Natural killer cell treated with Interleukin-12 subunit alpha and Interleukin-12 subunit beta and Interleukin-15 and Interleukin-18, amount 100 ng/mL, for 72 hours (primary cell): ENCODE data around the gene SIRPA. TPM values are rescaled to one million over a fixed set of nuclear protein-coding genes. Genes with fewer than 3 reads are reported as not detected.
"Not testable (repeated sequence)": the region's sequence is repeated elsewhere in the genome, so short reads cannot be mapped to it uniquely, and the experiment has no call there.

ENCODE experiments used
- ATAC-seq, 2 donors: fragments of 150-1000 bp; cut with Tn5 transposase in 1 of 2; sonication (Bioruptor Pico), chemical (Tn5 transposase) in 1 of 2; 2 replicates each; pipeline ENCODE4 v1.10.0; 2021
- DNase-seq: peaks from one replicate; pipeline ENCODE4 v3.0.0; 2022; ENCODE audit warnings: low spot score
- H3K27ac Mint-ChIP-seq, 2 donors: 1 replicate in 1 of 2; 2 replicates in 1 of 2; pipeline ENCODE4 v1.8.0; 2022; ENCODE audit warnings: mixed read lengths in 2 of 2, mild to moderate bottlenecking in 1 of 2, moderate library complexity in 1 of 2
- H3K27me3 Mint-ChIP-seq, 2 donors: 1 replicate in 1 of 2; 2 replicates in 1 of 2; pipeline ENCODE4 v1.8.0; 2022; ENCODE audit warnings: mixed read lengths in 2 of 2
- H3K36me3 Mint-ChIP-seq: one replicate; pipeline ENCODE4 v1.8.0; 2022; ENCODE audit warnings: mixed read lengths
- H3K4me1 Mint-ChIP-seq, 2 donors: 1 replicate in 1 of 2; 2 replicates in 1 of 2; pipeline ENCODE4 v1.8.0; 2022; ENCODE audit warnings: low read depth in 2 of 2, mixed read lengths in 2 of 2, mild to moderate bottlenecking in 1 of 2
- H3K4me3 Mint-ChIP-seq: one replicate; pipeline ENCODE4 v1.8.0; 2022; ENCODE audit warnings: mixed read lengths
- H3K9me3 Mint-ChIP-seq: 2 replicates; pipeline ENCODE4 v1.8.0; 2022; ENCODE audit warnings: mixed read lengths
- total RNA-seq, 2 donors: library from RNA; stranded (reverse); gene quantifications; one replicate each; pipeline ENCODE4 v1.2.3, GENCODE V29; 2022

The SIRPA gene
- total RNA-seq, 2 donors from 2014 or later = 0.14 to 1.0 TPM

GRCh38 chr20:1912646-1913045 lies 17.4 kb downstream of the SIRPA start:
- ATAC-seq (no peak), DNase-seq (no peak)
- H3K9me3 Mint-ChIP-seq = no peaks in the 10 kb centered on the region
- H3K27me3 Mint-ChIP-seq = peaks cover 8 to 11% of the 10 kb centered on the region in 2 donors
- H3K36me3 Mint-ChIP-seq = no peaks in the 10 kb centered on the region
- H3K4me1 Mint-ChIP-seq = peaks cover 0 to 2% of the 10 kb centered on the region in 2 donors
- H3K4me3 Mint-ChIP-seq = no peak overlapping the region
- no peak overlapping the region for H3K27ac Mint-ChIP-seq

GRCh38 chr20:1915233-1915632 lies 20.0 kb downstream of the SIRPA start:
- not testable (repeated sequence) for H3K4me3 Mint-ChIP-seq, H3K27ac Mint-ChIP-seq, H3K9me3 Mint-ChIP-seq, H3K27me3 Mint-ChIP-seq, DNase-seq, H3K36me3 Mint-ChIP-seq, ATAC-seq, H3K4me1 Mint-ChIP-seq

- H3K36me3 Mint-ChIP-seq = no peaks in the 10 kb centered on the region
- no peak overlapping the region for H3K4me3 Mint-ChIP-seq
- H3K9me3 Mint-ChIP-seq = no peaks in the 10 kb centered on the region
- ATAC-seq = no peak
- H3K4me1 Mint-ChIP-seq = no peaks in the 10 kb centered on the region
- no peak overlapping the region for H3K27ac Mint-ChIP-seq
- no peaks in the 10 kb centered on the region for H3K27me3 Mint-ChIP-seq
- no peak for DNase-seq
Observed at GRCh38 chr20:1915725-1916124, 20.5 kb downstream of the SIRPA start.

- DNase-seq = no peak
- no peaks in the 10 kb centered on the region for H3K27me3 Mint-ChIP-seq
- no peak overlapping the region for H3K4me3 Mint-ChIP-seq
- H3K36me3 Mint-ChIP-seq = no peaks in the 10 kb centered on the region
- no peak overlapping the region for H3K27ac Mint-ChIP-seq
- ATAC-seq = no peak
- H3K9me3 Mint-ChIP-seq = no peaks in the 10 kb centered on the region
- no peaks in the 10 kb centered on the region for H3K4me1 Mint-ChIP-seq
Observed at GRCh38 chr20:1917786-1918185, 22.6 kb downstream of the SIRPA start.

GRCh38 chr20:1918491-1919165 lies 23.4 kb downstream of the SIRPA start:
- Mint-ChIP-seq H3K4me3 (no peak overlapping the region), H3K9me3 (no peaks in the 10 kb centered on the region), H3K27me3 (no peaks in the 10 kb centered on the region), H3K27ac (no peak overlapping the region), H3K36me3 (no peaks in the 10 kb centered on the region), H3K4me1 (no peaks in the 10 kb centered on the region)
- DNase-seq (no peak), ATAC-seq (no peak)

GRCh38 chr20:1920252-1920651 lies 25.0 kb downstream of the SIRPA start:
- no peaks in the 10 kb centered on the region for H3K36me3 Mint-ChIP-seq
- no peaks in the 10 kb centered on the region for H3K27me3 Mint-ChIP-seq
- no peak overlapping the region for H3K4me3 Mint-ChIP-seq
- no peaks in the 10 kb centered on the region for H3K9me3 Mint-ChIP-seq
- no peak for DNase-seq
- H3K4me1 Mint-ChIP-seq = no peaks in the 10 kb centered on the region
- no peak for ATAC-seq
- no peak overlapping the region for H3K27ac Mint-ChIP-seq

- no peaks in the 10 kb centered on the region for H3K27me3 Mint-ChIP-seq
- H3K9me3 Mint-ChIP-seq = no peaks in the 10 kb centered on the region
- ATAC-seq = no peak
- no peaks in the 10 kb centered on the region for H3K36me3 Mint-ChIP-seq
- H3K27ac Mint-ChIP-seq = no peak overlapping the region
- DNase-seq = no peak
- H3K4me1 Mint-ChIP-seq = no peaks in the 10 kb centered on the region
- no peak overlapping the region for H3K4me3 Mint-ChIP-seq
Observed at GRCh38 chr20:1920826-1921225, 25.6 kb downstream of the SIRPA start.

- not testable (repeated sequence) for ATAC-seq, H3K27me3 Mint-ChIP-seq, H3K9me3 Mint-ChIP-seq, H3K4me1 Mint-ChIP-seq, H3K36me3 Mint-ChIP-seq, H3K4me3 Mint-ChIP-seq, DNase-seq, H3K27ac Mint-ChIP-seq
Observed at GRCh38 chr20:1921985-1922384, 26.8 kb downstream of the SIRPA start.

- Mint-ChIP-seq H3K27me3 (peaks cover 0 to 2% of the 10 kb centered on the region in 2 donors), H3K27ac (no peak overlapping the region), H3K9me3 (no peaks in the 10 kb centered on the region), H3K4me3 (no peak overlapping the region), H3K4me1 (no peaks in the 10 kb centered on the region), H3K36me3 (no peaks in the 10 kb centered on the region)
- no peak for DNase-seq
- ATAC-seq = no peak
Observed at GRCh38 chr20:1922786-1923185, 27.6 kb downstream of the SIRPA start.

GRCh38 chr20:1924910-1925861 lies 30.0 kb downstream of the SIRPA start:
- Mint-ChIP-seq H3K36me3 (no peaks in the 10 kb centered on the region), H3K9me3 (no peaks in the 10 kb centered on the region), H3K27me3 (peaks cover 8 to 13% of the 10 kb centered on the region in 2 donors), H3K27ac (no peak overlapping the region), H3K4me1 (no peaks in the 10 kb centered on the region), H3K4me3 (no peak overlapping the region)
- no peak for ATAC-seq
- no peak for DNase-seq

- no peaks in the 10 kb centered on the region for H3K36me3 Mint-ChIP-seq
- H3K9me3 Mint-ChIP-seq = no peaks in the 10 kb centered on the region
- ATAC-seq = no peak
- H3K4me3 Mint-ChIP-seq = no peak overlapping the region
- no peak overlapping the region for H3K27ac Mint-ChIP-seq
- H3K4me1 Mint-ChIP-seq = no peaks in the 10 kb centered on the region
- peaks cover 8 to 13% of the 10 kb centered on the region in 2 donors for H3K27me3 Mint-ChIP-seq
- DNase-seq = no peak
Observed at GRCh38 chr20:1926237-1926636, 31.0 kb downstream of the SIRPA start.

GRCh38 chr20:1927217-1927616 lies 32.0 kb downstream of the SIRPA start:
- ATAC-seq (no peak), DNase-seq (no peak)
- Mint-ChIP-seq H3K4me3 (no peak overlapping the region), H3K27me3 (peaks cover 8 to 21% of the 10 kb centered on the region in 2 donors), H3K36me3 (no peaks in the 10 kb centered on the region), H3K4me1 (no peaks in the 10 kb centered on the region), H3K9me3 (no peaks in the 10 kb centered on the region), H3K27ac (no peak overlapping the region)

- Mint-ChIP-seq H3K4me3 (no peak overlapping the region), H3K36me3 (no peaks in the 10 kb centered on the region), H3K9me3 (no peaks in the 10 kb centered on the region), H3K4me1 (no peaks in the 10 kb centered on the region), H3K27me3 (peaks cover 17 to 30% of the 10 kb centered on the region in 2 donors), H3K27ac (no peak overlapping the region)
- ATAC-seq (no peak), DNase-seq (no peak)
Observed at GRCh38 chr20:1928154-1928553, 32.9 kb downstream of the SIRPA start.

- ATAC-seq (no peak), DNase-seq (no peak)
- no peak overlapping the region for H3K4me3 Mint-ChIP-seq
- H3K36me3 Mint-ChIP-seq = no peaks in the 10 kb centered on the region
- H3K27ac Mint-ChIP-seq = no peak overlapping the region
- H3K4me1 Mint-ChIP-seq = no peaks in the 10 kb centered on the region
- H3K9me3 Mint-ChIP-seq = no peaks in the 10 kb centered on the region
- peaks cover 17 to 30% of the 10 kb centered on the region in 2 donors for H3K27me3 Mint-ChIP-seq
Observed at GRCh38 chr20:1928782-1929181, 33.6 kb downstream of the SIRPA start.
